GM12874 (cell line): ENCODE data around the gene VIPR2.

Experiments
- TF ChIP-seq, protein P1 (sequence below): IDR thresholded peaks from 2 replicates; pipeline ENCODE4 v1.5.1; 2011; ENCODE audit warnings: low read depth, mild to moderate bottlenecking, control low read depth, low read length, moderate library complexity; ENCODE audit not compliant: insufficient read depth

Gene VIPR2

DNA sequence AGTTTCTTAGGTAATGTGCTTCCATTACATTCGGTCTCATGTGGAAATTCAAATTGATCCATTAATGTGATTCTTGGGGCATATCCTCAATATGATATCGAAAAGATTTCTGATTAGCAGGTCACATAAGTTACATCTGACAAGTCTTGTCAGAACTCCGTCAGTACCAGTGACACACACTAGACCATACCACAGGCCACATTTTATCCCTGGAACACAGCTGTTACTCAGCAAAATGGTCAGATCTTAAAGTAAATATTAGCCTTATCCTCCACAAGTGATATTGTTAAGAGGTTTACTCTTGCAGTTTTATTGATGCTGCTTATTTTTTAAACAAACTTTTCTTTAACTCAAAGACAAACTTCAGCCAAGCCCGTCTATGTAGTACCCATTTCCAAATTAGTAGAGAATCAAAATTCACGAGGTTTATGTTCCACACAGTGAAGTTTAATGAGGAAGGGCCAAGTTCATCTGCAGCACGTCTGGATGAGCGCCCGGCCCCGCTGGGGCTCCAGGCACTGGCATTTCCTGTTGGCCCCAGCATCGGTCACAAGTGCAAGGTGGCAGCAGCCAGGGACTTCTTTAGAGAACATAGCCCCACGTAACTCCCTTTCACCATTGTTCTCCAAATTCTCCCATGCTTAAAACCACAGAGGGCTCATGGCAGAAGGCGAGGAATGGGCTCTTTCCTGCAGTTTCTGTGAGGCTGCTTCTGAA, 132.2 kb downstream of the VIPR2 start:
- TF ChIP-seq, protein P1, sequence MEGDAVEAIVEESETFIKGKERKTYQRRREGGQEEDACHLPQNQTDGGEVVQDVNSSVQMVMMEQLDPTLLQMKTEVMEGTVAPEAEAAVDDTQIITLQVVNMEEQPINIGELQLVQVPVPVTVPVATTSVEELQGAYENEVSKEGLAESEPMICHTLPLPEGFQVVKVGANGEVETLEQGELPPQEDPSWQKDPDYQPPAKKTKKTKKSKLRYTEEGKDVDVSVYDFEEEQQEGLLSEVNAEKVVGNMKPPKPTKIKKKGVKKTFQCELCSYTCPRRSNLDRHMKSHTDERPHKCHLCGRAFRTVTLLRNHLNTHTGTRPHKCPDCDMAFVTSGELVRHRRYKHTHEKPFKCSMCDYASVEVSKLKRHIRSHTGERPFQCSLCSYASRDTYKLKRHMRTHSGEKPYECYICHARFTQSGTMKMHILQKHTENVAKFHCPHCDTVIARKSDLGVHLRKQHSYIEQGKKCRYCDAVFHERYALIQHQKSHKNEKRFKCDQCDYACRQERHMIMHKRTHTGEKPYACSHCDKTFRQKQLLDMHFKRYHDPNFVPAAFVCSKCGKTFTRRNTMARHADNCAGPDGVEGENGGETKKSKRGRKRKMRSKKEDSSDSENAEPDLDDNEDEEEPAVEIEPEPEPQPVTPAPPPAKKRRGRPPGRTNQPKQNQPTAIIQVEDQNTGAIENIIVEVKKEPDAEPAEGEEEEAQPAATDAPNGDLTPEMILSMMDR: no peak

DNA sequence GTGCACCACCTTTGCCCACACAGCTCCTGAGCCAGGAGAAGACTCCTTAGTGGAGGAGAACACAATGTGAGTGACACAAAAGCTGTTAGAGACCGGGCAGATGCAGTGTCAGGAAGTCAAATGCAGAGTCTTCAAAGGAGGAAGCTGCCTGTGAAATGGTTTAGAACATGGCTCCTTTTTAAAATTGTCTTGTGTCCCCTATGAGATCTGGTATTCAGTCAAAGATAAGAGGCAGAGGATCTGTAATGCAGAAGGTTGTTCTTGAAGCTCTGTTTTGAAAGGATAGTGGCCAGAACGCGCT, 133.0 kb downstream of the VIPR2 start:
- TF ChIP-seq, protein P1: no peak

DNA sequence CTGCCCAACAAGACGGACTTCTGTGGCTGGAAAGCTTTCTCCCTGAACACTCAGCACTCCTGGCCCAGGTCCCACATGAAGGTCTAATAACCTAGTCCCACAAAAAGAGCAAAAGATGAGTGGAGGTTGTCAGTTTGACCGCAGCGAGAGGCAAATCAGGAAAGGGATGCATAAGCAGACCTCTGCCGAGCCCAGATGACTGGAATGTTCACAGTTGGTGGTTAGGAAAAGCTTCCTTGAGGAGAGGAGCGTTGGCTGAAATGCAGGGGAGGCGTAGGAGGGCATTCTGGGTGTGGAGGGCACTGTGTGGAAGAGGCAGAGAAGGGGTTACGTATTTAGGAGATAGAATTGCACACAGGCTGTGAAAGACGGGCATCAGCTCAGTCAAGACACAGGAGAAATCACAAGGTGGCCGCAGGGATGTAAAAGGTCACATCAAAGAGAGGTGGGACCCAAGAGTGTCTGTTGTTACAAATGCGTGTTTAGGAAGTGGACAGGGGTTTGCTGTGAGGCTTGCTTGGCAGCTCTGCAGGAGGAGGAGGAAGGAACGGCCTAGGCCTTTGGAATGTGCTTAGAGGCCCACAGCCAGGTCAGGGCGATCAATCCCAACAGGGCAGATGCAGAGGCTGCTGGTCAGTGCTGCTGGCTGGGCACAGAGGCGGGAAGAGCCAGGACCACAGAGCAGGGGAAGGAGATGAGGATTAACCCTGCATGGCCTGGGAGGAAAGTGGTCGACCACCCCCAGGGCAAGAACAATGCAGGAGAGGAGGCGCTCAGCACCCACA, 133.5 kb downstream of the VIPR2 start:
- TF ChIP-seq, protein P1: no peak

DNA sequence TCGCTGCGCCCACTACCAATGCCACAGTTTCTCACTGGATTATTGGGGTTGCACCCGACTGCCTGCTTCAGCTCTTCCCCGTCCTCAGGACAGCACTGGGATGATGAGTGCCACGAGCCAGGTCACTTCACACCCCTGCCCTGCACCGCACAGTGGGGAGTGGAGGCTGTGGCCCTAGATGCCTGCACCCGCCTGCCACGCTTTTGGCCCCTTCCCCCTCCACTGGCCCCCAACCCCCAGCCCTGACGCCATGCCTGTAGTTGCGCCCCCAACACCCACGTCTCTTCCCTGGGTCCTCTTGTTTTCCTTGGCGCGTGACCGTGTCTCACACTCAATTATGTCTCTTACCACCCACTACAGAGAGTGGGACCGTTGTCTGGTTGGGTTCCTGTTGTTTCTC, 134.3 kb downstream of the VIPR2 start:
- TF ChIP-seq, protein P1: no peak

DNA sequence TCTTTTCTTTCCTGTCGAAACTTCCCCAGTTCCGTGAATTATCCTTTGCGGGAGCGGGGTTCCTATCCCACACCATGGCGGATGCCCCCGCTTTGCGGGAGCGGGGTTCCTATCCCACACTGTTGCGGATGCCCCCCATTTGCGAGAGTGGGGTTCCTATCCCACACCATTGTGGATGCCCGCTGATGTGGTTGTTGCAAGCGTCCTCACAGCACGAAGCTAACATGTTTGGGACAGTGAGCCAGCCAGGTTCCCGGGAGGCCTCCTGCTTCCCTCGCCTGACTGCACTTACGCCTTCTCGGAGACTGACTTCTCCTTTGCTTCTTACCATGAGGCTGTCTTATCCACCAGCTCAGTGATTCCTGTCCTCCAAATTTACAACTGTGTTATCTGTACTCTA, 134.7 kb downstream of the VIPR2 start:
- TF ChIP-seq, protein P1: no peak

DNA sequence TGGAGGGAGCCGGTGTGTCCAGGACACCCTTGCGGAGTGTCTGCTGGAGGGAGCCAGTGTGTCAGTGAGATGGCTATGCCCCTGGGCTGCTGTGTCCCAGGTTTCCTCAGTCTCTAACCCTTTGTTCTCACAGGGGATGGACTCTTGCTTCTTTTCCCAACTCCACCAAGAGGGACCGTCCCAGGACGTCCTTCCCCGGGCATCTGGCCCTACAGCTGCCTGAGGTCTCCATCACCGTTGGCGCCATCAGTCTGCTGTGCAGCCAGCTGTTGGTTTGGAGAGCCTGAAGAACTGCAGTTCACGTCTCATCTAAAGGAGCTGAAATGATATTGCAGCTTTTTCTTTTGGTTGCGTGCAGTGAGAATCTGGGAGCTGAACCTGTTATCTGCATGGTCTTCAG, 136.2 kb downstream of the VIPR2 start:
- TF ChIP-seq, protein P1: no peak

DNA sequence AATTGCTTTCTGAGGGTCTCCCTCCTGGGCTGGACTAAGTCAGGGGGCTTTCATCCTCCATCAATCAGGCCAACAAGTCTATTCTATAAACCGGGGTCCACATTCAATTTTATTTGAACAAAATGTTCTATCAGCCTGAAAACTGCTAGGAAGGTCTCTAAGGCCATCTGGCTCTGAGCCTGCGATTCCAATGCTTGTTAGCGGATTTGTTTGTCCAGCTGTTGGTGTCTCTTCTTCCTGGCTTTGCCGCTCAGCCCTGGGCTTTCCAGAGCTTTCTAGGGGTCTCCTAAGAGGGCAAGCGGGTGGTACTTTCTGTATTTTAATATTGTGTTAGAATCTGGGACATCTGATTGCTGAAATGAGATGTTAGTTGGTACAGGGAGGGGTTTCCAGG, 136.7 kb downstream of the VIPR2 start:
- TF ChIP-seq, protein P1: no peak
